OCI-M2 (cell line): ENCODE results near the gene C6orf136.
"Not testable (repeated sequence)": the region's sequence is repeated elsewhere in the genome, so short reads cannot be mapped to it uniquely, and the experiment has no call there.

ENCODE experiments used
- DNase-seq: peaks from one replicate; lab custom pipeline; 2025; ENCODE audit not compliant: unreplicated experiment; lab: John Stamatoyannopoulos, UW

Gene C6orf136

GRCh38 chr6:30655743-30656094, 8.8 kb downstream of the C6orf136 start:
- no peak for DNase-seq

GRCh38 chr6:30656513-30656912, 9.6 kb downstream of the C6orf136 start:
- no peak for DNase-seq

- no peak for DNase-seq
Measured at GRCh38 chr6:30657454-30657853, 10.5 kb downstream of the C6orf136 start.

- DNase-seq: not testable (repeated sequence)
Measured at GRCh38 chr6:30657922-30658321, 11.0 kb downstream of the C6orf136 start.

GRCh38 chr6:30664994-30665767, 18.2 kb downstream of the C6orf136 start:
- no peak for DNase-seq

GRCh38 chr6:30666300-30666699, 19.4 kb downstream of the C6orf136 start:
- DNase-seq: not testable (repeated sequence)

GRCh38 chr6:30670760-30671527, 24.0 kb downstream of the C6orf136 start:
- DNase-seq: no peak

GRCh38 chr6:30672445-30673253, 25.7 kb downstream of the C6orf136 start, which contains the start of gene DHX16:
DHX16 (minus strand) TSS chr6:30673006; CDS start chr6:30672841, 165 bp downstream.
- peak; percentile 91 for DNase-seq

- DNase-seq: no peak
Measured at GRCh38 chr6:30676660-30677285, 29.8 kb downstream of the C6orf136 start.

GRCh38 chr6:30678964-30679726, 32.2 kb downstream of the C6orf136 start:
- DNase-seq: no peak

GRCh38 chr6:30679765-30680535, 33.0 kb downstream of the C6orf136 start:
- DNase-seq: no peak

GRCh38 chr6:30681766-30682142, 34.8 kb downstream of the C6orf136 start:
- DNase-seq: no peak

- DNase-seq: peak; percentile 73
Measured at GRCh38 chr6:30682143-30683117, 35.5 kb downstream of the C6orf136 start.

GRCh38 chr6:30683183-30683979, 36.4 kb downstream of the C6orf136 start:
- DNase-seq: no peak

GRCh38 chr6:30683980-30684338, 37.0 kb downstream of the C6orf136 start:
- DNase-seq: no peak

GRCh38 chr6:30684386-30685156, 37.6 kb downstream of the C6orf136 start:
- DNase-seq: no peak
